ENCODE data around the gene DGAT2. TPM values are rescaled to one million over a fixed set of nuclear protein-coding genes. Genes with fewer than 3 reads are reported as not detected.

DGAT2 gene
- total RNA-seq, 1 experiment from 2014 or later = 75.8 TPM

DNA sequence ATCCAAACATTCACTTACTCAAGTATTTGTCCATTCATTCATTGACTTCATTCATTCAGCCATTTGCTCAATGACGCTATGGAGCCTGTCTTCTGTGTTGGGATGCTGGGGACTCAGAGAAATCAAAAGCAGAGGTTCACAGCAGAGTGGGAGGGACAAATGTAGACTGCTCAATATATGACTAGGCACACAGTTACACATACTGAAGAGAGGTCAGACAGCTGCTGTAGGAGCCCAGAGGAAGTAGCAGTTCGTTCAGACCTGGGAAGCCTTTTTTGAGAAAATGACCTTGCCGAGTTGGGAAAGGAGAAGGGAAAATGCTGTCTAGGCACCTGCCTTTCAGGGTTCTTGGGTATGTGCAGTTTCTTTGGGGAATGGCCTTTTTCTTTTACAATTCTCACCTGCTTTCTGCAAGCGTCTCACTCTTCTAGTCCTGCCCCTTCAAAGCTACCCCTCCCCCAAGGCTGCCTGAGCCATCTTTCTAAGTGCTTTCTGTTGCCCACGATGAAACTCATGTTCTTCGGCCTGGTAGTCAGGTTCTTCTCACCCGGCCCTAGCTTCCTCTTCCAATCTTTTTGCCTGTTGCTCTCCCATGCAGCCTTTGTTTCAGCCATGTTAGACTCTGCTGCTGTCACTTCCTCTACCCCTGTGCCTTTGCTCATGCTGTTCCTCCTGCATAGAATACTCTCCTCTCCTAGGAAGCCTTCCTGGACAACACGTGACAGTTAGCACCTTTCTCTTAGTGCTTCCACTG lies 42.2 kb downstream of the DGAT2 start:
- intact Hi-C loops (cut with micrococcal nuclease; ENCODE audit: unreplicated experiment) = no loop called here

DNA sequence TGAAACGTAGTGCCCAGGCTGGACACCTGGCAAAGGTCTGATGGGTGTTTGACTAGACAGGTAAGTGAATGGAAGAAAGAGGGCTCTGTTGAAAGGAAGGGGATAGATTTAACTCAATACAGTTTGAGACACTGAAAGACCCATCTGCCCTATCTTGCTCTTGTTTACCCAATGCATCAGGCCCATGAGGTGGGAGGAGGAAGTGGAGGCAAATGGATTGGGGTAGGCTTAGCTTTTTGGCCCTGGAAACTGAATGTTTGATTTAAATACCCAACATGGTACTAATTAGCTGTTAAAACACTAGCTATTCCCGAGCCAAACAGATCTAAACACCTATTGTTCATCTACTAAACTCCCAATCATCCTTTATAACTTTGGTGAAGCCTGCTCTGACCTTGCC lies 42.9 kb downstream of the DGAT2 start:
- H3K9me3 Mint-ChIP-seq (ENCODE audit: unreplicated experiment) = no peaks in the 10 kb centered on the region
- H3K4me3 ChIP-seq (ENCODE audit: low read depth, low read length) = no peak overlapping the region
- intact Hi-C loops (cut with micrococcal nuclease; ENCODE audit: unreplicated experiment) = no loop called here
- H3K4me1 Mint-ChIP-seq (ENCODE audit: low read depth, unreplicated experiment) = peaks cover 8% of the 10 kb centered on the region
- no peaks in the 10 kb centered on the region for H3K36me3 Mint-ChIP-seq (ENCODE audit: insufficient read depth, unreplicated experiment)
- DNase-seq = no peak
- H3K27me3 Mint-ChIP-seq (ENCODE audit: insufficient read depth, unreplicated experiment) = no peaks in the 10 kb centered on the region
- no peaks in the 10 kb centered on the region for H3K9me3 ChIP-seq
- H3K36me3 ChIP-seq (ENCODE audit: control insufficient read depth, insufficient read depth, low read length) = no peaks in the 10 kb centered on the region
- no TSS peak for BruUV-seq (replicated peaks)
- TF ChIP-seq, protein P1, sequence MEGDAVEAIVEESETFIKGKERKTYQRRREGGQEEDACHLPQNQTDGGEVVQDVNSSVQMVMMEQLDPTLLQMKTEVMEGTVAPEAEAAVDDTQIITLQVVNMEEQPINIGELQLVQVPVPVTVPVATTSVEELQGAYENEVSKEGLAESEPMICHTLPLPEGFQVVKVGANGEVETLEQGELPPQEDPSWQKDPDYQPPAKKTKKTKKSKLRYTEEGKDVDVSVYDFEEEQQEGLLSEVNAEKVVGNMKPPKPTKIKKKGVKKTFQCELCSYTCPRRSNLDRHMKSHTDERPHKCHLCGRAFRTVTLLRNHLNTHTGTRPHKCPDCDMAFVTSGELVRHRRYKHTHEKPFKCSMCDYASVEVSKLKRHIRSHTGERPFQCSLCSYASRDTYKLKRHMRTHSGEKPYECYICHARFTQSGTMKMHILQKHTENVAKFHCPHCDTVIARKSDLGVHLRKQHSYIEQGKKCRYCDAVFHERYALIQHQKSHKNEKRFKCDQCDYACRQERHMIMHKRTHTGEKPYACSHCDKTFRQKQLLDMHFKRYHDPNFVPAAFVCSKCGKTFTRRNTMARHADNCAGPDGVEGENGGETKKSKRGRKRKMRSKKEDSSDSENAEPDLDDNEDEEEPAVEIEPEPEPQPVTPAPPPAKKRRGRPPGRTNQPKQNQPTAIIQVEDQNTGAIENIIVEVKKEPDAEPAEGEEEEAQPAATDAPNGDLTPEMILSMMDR (IDR thresholded peaks at IDR 0.05; ENCODE audit: insufficient read depth in 1 of 2, low read depth in 1 of 2, low read length in 1 of 2, severe bottlenecking in 1 of 2, unreplicated experiment in 1 of 2) = no peak
- H3K27ac Mint-ChIP-seq (ENCODE audit: unreplicated experiment) = no peak overlapping the region
- ChIA-PET CTCF (no interaction called here), POLR2A (no interaction called here)
- no peak overlapping the region for H3K4me3 Mint-ChIP-seq (ENCODE audit: unreplicated experiment)
- H3K27me3 ChIP-seq (replicated peaks; ENCODE audit: control insufficient read depth, insufficient read depth, low read length) = no peaks in the 10 kb centered on the region
- peaks cover 10% of the 10 kb centered on the region for H3K4me1 ChIP-seq

More for the DNA sequence above, 42.2 kb downstream of the DGAT2 start:
- no peak overlapping the region for H3K4me3 ChIP-seq (ENCODE audit: low read depth, low read length)
- ChIA-PET CTCF (no interaction called here), POLR2A (interaction anchor here (0.6 kb wide), 1 partner anchor 15 kb away, joined by 5 read pairs; no protein-coding TSS in a partner anchor)
- H3K9me3 ChIP-seq = no peaks in the 10 kb centered on the region
- Mint-ChIP-seq H3K27ac (ENCODE audit: unreplicated experiment) (no peak overlapping the region), H3K36me3 (ENCODE audit: insufficient read depth, unreplicated experiment) (no peaks in the 10 kb centered on the region), H3K9me3 (ENCODE audit: unreplicated experiment) (no peaks in the 10 kb centered on the region), H3K4me3 (ENCODE audit: unreplicated experiment) (no peak overlapping the region), H3K4me1 (ENCODE audit: low read depth, unreplicated experiment) (peaks cover 8% of the 10 kb centered on the region), H3K27me3 (ENCODE audit: insufficient read depth, unreplicated experiment) (no peaks in the 10 kb centered on the region)
- no TSS peak for BruUV-seq (replicated peaks)
- H3K36me3 ChIP-seq (ENCODE audit: control insufficient read depth, insufficient read depth, low read length) = no peaks in the 10 kb centered on the region
- DNase-seq = peak in 1 of 2 experiments; percentile 18
- no peaks in the 10 kb centered on the region for H3K27me3 ChIP-seq (replicated peaks; ENCODE audit: control insufficient read depth, insufficient read depth, low read length)
- TF ChIP-seq, protein P1 (IDR thresholded peaks at IDR 0.05; ENCODE audit: insufficient read depth in 1 of 2, low read depth in 1 of 2, low read length in 1 of 2, severe bottlenecking in 1 of 2, unreplicated experiment in 1 of 2) = no peak
- H3K4me1 ChIP-seq = peaks cover 10% of the 10 kb centered on the region; the same call in 1 of the 2 replicates

DNA sequence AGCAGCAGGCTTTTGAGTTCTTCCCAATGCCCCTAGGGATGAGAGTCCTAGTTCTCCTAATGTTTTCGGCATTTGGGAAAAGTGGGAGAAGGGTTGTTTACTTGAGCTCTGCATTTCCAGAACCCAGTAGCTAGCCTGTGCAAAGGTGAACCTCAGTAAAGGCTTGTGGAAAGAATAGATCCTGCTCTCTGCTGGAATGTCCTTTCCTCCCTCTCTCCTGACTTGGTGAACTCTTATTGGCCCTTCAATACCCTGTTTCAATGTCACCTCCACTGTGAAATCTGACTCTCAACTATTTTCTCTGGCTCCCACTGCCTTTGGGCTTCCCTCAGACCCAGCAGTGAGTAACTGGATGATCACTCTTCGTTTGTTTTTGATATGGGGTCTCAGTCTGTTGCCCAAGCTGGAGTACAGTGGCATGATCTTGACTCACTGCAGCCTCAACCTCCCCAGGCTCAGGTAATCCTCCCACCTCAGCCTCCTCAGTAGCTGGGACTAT lies 44.0 kb downstream of the DGAT2 start:
- no peaks in the 10 kb centered on the region for H3K27me3 Mint-ChIP-seq (ENCODE audit: insufficient read depth, unreplicated experiment)
- Histone ChIP-seq H3K4me1 (peaks cover 10% of the 10 kb centered on the region), H3K27me3 (replicated peaks; ENCODE audit: control insufficient read depth, insufficient read depth, low read length) (no peaks in the 10 kb centered on the region), H3K36me3 (ENCODE audit: control insufficient read depth, insufficient read depth, low read length) (no peaks in the 10 kb centered on the region), H3K9me3 (no peaks in the 10 kb centered on the region), H3K4me3 (ENCODE audit: low read depth, low read length) (no peak overlapping the region)
- peaks cover 8% of the 10 kb centered on the region for H3K4me1 Mint-ChIP-seq (ENCODE audit: low read depth, unreplicated experiment)
- no TSS peak for BruUV-seq (replicated peaks)
- peak in 1 of 2 experiments; percentile 25 for DNase-seq
- H3K4me3 Mint-ChIP-seq (ENCODE audit: unreplicated experiment) = no peak overlapping the region
- TF ChIP-seq, protein P1 (IDR thresholded peaks at IDR 0.05; ENCODE audit: insufficient read depth in 1 of 2, low read depth in 1 of 2, low read length in 1 of 2, severe bottlenecking in 1 of 2, unreplicated experiment in 1 of 2) = no peak
- H3K27ac Mint-ChIP-seq (ENCODE audit: unreplicated experiment) = no peak overlapping the region
- H3K9me3 Mint-ChIP-seq (ENCODE audit: unreplicated experiment) = no peaks in the 10 kb centered on the region
- CTCF ChIA-PET = interaction anchor here (0.6 kb wide), 1 partner anchor 9 kb away, joined by 3 read pairs; no protein-coding TSS in a partner anchor
- POLR2A ChIA-PET = no interaction called here
- intact Hi-C loops (cut with micrococcal nuclease; ENCODE audit: unreplicated experiment) = no loop called here
- no peaks in the 10 kb centered on the region for H3K36me3 Mint-ChIP-seq (ENCODE audit: insufficient read depth, unreplicated experiment)

All from Caco-2 (cell line).